PC-9 (cell line): Measurements from ENCODE around the gene SLC25A29. TPM values are rescaled to one million over a fixed set of nuclear protein-coding genes. Genes with fewer than 3 reads are reported as not detected.
"Not testable (repeated sequence)": the region's sequence is repeated elsewhere in the genome, so short reads cannot be mapped to it uniquely, and the experiment has no call there.

Experiments
- BruUV-seq: library from RNA; stranded (reverse); fragments of 400-500 nt; replicated peaks from 2 replicates; lab custom pipeline; 2021; lab: Mats Ljungman, UMichigan
- CTCF ChIA-PET: fragments of 300-600 bp; sonication (Branson Sonifier 250); formaldehyde crosslinking; loops from one replicate; lab custom pipeline; 2022; ENCODE audit warnings: antibody characterized with exemption; lab: Charles Lee
- POLR2A ChIA-PET: fragments of 300-600 bp; sonication (Branson Sonifier 250); formaldehyde crosslinking; loops from one replicate; lab custom pipeline; 2022; ENCODE audit warnings: antibody characterized with exemption; ENCODE audit not compliant: unreplicated experiment; lab: Charles Lee
- DNase-seq, 2 experiments: peaks; one replicate each; pipeline versions ENCODE4 v3.0.0 to v3.0.0-alpha.2; 2015 to 2022; ENCODE audit warnings: mixed read lengths in 1 of 2
- H2AFZ ChIP-seq: fragments of 200-600 bp; sonication (generic); 2 replicates; pipeline ENCODE4 v1.8.1; 2017; ENCODE audit warnings: antibody characterized with exemption
- H3F3A ChIP-seq: fragments of 200-600 bp; sonication (generic); 2 replicates; pipeline ENCODE4 v1.8.1; 2017; ENCODE audit warnings: antibody characterized with exemption, mild to moderate bottlenecking, low read depth; ENCODE audit not compliant: insufficient read depth
- H3K27ac ChIP-seq: fragments of 200-600 bp; sonication (generic); 2 replicates; pipeline ENCODE4 v1.6.1; 2016; ENCODE audit warnings: mixed run types
- H3K27me3 ChIP-seq: fragments of 200-600 bp; sonication (generic); 2 replicates; pipeline ENCODE4 v1.6.1; 2016; ENCODE audit warnings: low read depth, mixed run types; ENCODE audit not compliant: insufficient read depth
- H3K36me3 ChIP-seq: fragments of 200-600 bp; sonication (generic); 2 replicates; pipeline ENCODE4 v1.6.1; 2016; ENCODE audit warnings: low read depth, mixed run types
- H3K4me1 ChIP-seq: fragments of 200-600 bp; sonication (generic); replicated peaks from 2 replicates; pipeline ENCODE4 v1.6.1; 2016; ENCODE audit warnings: mixed run types; ENCODE audit not compliant: insufficient read depth
- H3K4me2 ChIP-seq: fragments of 200-600 bp; sonication (generic); 2 replicates; pipeline ENCODE4 v1.6.1; 2017; ENCODE audit warnings: mixed run types
- H3K4me3 ChIP-seq: fragments of 200-600 bp; sonication (generic); 2 replicates; pipeline ENCODE4 v1.6.1; 2016; ENCODE audit warnings: mixed run types
- H3K79me2 ChIP-seq: fragments of 200-600 bp; sonication (generic); 2 replicates; pipeline ENCODE4 v1.6.1; 2017; ENCODE audit warnings: low read depth, mixed run types
- H3K9me2 ChIP-seq: fragments of 200-600 bp; sonication (generic); 2 replicates; pipeline ENCODE4 v1.8.1; 2017; ENCODE audit warnings: mild to moderate bottlenecking; ENCODE audit not compliant: insufficient read depth
- H3K9me3 ChIP-seq: fragments of 200-600 bp; sonication (generic); 2 replicates; pipeline ENCODE4 v1.8.1; 2016; ENCODE audit warnings: low read depth; ENCODE audit not compliant: insufficient read depth
- H4K20me1 ChIP-seq: fragments of 200-600 bp; sonication (generic); 2 replicates; pipeline ENCODE4 v1.8.1; 2017; ENCODE audit not compliant: insufficient read depth
- CTCF ChIP-seq: fragments of 200-600 bp; sonication (generic); conservative IDR thresholded peaks from 2 replicates; pipeline ENCODE4 v1.6.1; 2017; ENCODE audit warnings: mixed run types, antibody characterized with exemption, mild to moderate bottlenecking, moderate library complexity
- EZH2 ChIP-seq: fragments of 200-600 bp; sonication (generic); IDR thresholded peaks from 2 replicates; pipeline ENCODE4 v1.8.0; 2017; ENCODE audit warnings: antibody characterized with exemption, low read depth
- intact Hi-C: fragments of 100-400 bp; cut with micrococcal nuclease; formaldehyde crosslinking; loops from one replicate; pipeline ENCODE4 v1.10.0; 2022; ENCODE audit not compliant: unreplicated experiment
- total RNA-seq: library from RNA; stranded (reverse); gene quantifications from 2 replicates; pipeline ENCODE4 v1.2.3, GENCODE V29; 2021

The SLC25A29 gene
- total RNA-seq, 1 experiment from 2014 or later, result 6.9 TPM

- H3K79me2 ChIP-seq, result no peaks in the 10 kb centered on the region
Measured at GRCh38 chr14:100345711-100346110, 39.5 kb upstream of the SLC25A29 start.

GRCh38 chr14:100344657-100345056 lies 38.4 kb upstream of the SLC25A29 start:
- H3K79me2 ChIP-seq, BruUV-seq, H3F3A ChIP-seq, DNase-seq, H3K9me2 ChIP-seq, H3K4me2 ChIP-seq, CTCF ChIA-PET, H3K36me3 ChIP-seq, H4K20me1 ChIP-seq, intact Hi-C loops, H3K27me3 ChIP-seq, H2AFZ ChIP-seq, H3K9me3 ChIP-seq, H3K27ac ChIP-seq, H3K4me3 ChIP-seq, H3K4me1 ChIP-seq, POLR2A ChIA-PET: not testable (repeated sequence)

More at GRCh38 chr14:100345711-100346110, 39.5 kb upstream of the SLC25A29 start:
- Histone ChIP-seq H3K27ac (no peak overlapping the region), H3K27me3 (no peaks in the 10 kb centered on the region), H3K4me2 (no peak overlapping the region), H3F3A (no peaks in the 10 kb centered on the region), H3K4me1 (no peaks in the 10 kb centered on the region), H3K9me3 (no peaks in the 10 kb centered on the region), H3K4me3 (no peak overlapping the region), H4K20me1 (no peaks in the 10 kb centered on the region; the same call in 1 of the 2 replicates), H3K9me2 (no peaks in the 10 kb centered on the region), H2AFZ (no peak overlapping the region), H3K36me3 (no peaks in the 10 kb centered on the region)
- POLR2A ChIA-PET, result no interaction called here
- intact Hi-C loops, result no loop called here
- no peak for TF ChIP-seq CTCF
- TF ChIP-seq EZH2, result no peak
- CTCF ChIA-PET, result no interaction called here
- BruUV-seq, result no TSS peak
- no peak for DNase-seq

GRCh38 chr14:100342826-100343225 lies 36.6 kb upstream of the SLC25A29 start:
- H3K79me2 ChIP-seq, H3F3A ChIP-seq, H3K4me1 ChIP-seq, H3K27me3 ChIP-seq, CTCF ChIA-PET, H3K4me3 ChIP-seq, H4K20me1 ChIP-seq, H3K9me3 ChIP-seq, intact Hi-C loops, H3K36me3 ChIP-seq, H3K9me2 ChIP-seq, BruUV-seq, H3K4me2 ChIP-seq, DNase-seq, H2AFZ ChIP-seq, H3K27ac ChIP-seq, POLR2A ChIA-PET: not testable (repeated sequence)

- Histone ChIP-seq H3F3A (no peaks in the 10 kb centered on the region), H4K20me1 (no peaks in the 10 kb centered on the region), H2AFZ (no peak overlapping the region), H3K4me3 (no peak overlapping the region), H3K27me3 (no peaks in the 10 kb centered on the region), H3K79me2 (no peaks in the 10 kb centered on the region), H3K4me2 (no peak overlapping the region), H3K4me1 (no peaks in the 10 kb centered on the region), H3K36me3 (no peaks in the 10 kb centered on the region), H3K9me2 (no peaks in the 10 kb centered on the region), H3K9me3 (no peaks in the 10 kb centered on the region), H3K27ac (no peak overlapping the region)
- ChIA-PET POLR2A (no interaction called here), CTCF (no interaction called here)
- TF ChIP-seq EZH2 (no peak), CTCF (no peak)
- intact Hi-C loops, result no loop called here
- no TSS peak for BruUV-seq
- no peak for DNase-seq
Measured at GRCh38 chr14:100342195-100342594, 36.0 kb upstream of the SLC25A29 start.
